Prostate gland (tissue), 2 donors: ENCODE results near the gene COL7A1. TPM values are rescaled to one million over a fixed set of nuclear protein-coding genes. Genes with fewer than 3 reads are reported as not detected.
"Not testable (repeated sequence)": the region's sequence is repeated elsewhere in the genome, so short reads cannot be mapped to it uniquely, and the experiment has no call there.

Source experiments
- DNase-seq: peaks from one replicate; pipeline ENCODE4 v3.0.0-alpha.2; 2019; ENCODE audit warnings: low spot score
- H3K27ac ChIP-seq, 2 donors: fragments of 200-600 bp; sonication (generic); 2 replicates each; pipeline ENCODE4 v1.5.1; 2017 to 2019
- H3K27me3 ChIP-seq: fragments of 200-600 bp; sonication (generic); replicated peaks from 2 replicates; pipeline ENCODE4 v1.5.1; 2019; ENCODE audit not compliant: insufficient read depth
- H3K36me3 ChIP-seq, 2 donors: fragments of 200-600 bp; sonication (generic); 1 replicate in 1 of 2; 2 replicates in 1 of 2; pipeline versions ENCODE4 v1.5.1 to v1.8.1; 2017 to 2019
- H3K4me1 ChIP-seq: fragments of 200-600 bp; sonication (generic); replicated peaks from 2 replicates; pipeline ENCODE4 v1.5.1; 2019
- H3K4me3 ChIP-seq, 2 donors: fragments of 200-600 bp; sonication (generic); 2 replicates each; pipeline ENCODE4 v1.5.1; 2017 to 2019
- H3K9me3 ChIP-seq: fragments of 200-600 bp; sonication (generic); 2 replicates; pipeline ENCODE4 v1.5.1; 2017
- POLR2A ChIP-seq: fragments of 450-650 bp; IDR thresholded peaks from one replicate; pipeline ENCODE4 v1.6.1; 2016; ENCODE audit warnings: antibody characterized with exemption, mild to moderate bottlenecking
- POLR2AphosphoS5 ChIP-seq: sonication (generic); formaldehyde crosslinking; IDR thresholded peaks from one replicate; pipeline ENCODE4 v1.6.1; 2017; ENCODE audit warnings: antibody characterized with exemption
- WGBS: methylation state at CpG from one replicate; pipeline ENCODE4 v1.1.5; 2018; 5-methylcytosine and 5-hydroxymethylcytosine counted together
- intact Hi-C: fragments of 100-400 bp; cut with DNase I; formaldehyde crosslinking; loops from one replicate; pipeline ENCODE4 v1.14.2; 2022
- total RNA-seq, 2 donors: library from RNA; depleted of rRNA; stranded (reverse); fragments of >200 nt; gene quantifications; one replicate each; pipeline ENCODE4 v1.1.0, GENCODE V29; 2016
- TF ChIP-seq, protein P1 (sequence below), 4 experiments: fragments of 200-600 bp in 2 of 4; fragments of 450-650 bp in 2 of 4; sonication (generic) in 2 of 4; IDR thresholded peaks; 1 replicate in 3 of 4; 2 replicates in 1 of 4; pipeline ENCODE4 v1.5.1; 2016 to 2019; ENCODE audit warnings: antibody characterized with exemption in 4 of 4, mild to moderate bottlenecking in 2 of 4, moderate library complexity in 2 of 4

The COL7A1 gene
- total RNA-seq, 2 donors from 2014 or later = 84.8 to 92.6 TPM

GRCh38 chr3:48536116-48536515, 59.0 kb downstream of the COL7A1 start:
- Histone ChIP-seq H3K27me3 (no peaks in the 10 kb centered on the region), H3K4me1 (no peaks in the 10 kb centered on the region), H3K36me3 (no peaks in the 10 kb centered on the region), H3K4me3 (no peak overlapping the region), H3K9me3 (no peaks in the 10 kb centered on the region), H3K27ac (no peak overlapping the region)
- 96% methylated on average over 19 of the region's 19 CpGs for WGBS
- TF ChIP-seq, protein P1, sequence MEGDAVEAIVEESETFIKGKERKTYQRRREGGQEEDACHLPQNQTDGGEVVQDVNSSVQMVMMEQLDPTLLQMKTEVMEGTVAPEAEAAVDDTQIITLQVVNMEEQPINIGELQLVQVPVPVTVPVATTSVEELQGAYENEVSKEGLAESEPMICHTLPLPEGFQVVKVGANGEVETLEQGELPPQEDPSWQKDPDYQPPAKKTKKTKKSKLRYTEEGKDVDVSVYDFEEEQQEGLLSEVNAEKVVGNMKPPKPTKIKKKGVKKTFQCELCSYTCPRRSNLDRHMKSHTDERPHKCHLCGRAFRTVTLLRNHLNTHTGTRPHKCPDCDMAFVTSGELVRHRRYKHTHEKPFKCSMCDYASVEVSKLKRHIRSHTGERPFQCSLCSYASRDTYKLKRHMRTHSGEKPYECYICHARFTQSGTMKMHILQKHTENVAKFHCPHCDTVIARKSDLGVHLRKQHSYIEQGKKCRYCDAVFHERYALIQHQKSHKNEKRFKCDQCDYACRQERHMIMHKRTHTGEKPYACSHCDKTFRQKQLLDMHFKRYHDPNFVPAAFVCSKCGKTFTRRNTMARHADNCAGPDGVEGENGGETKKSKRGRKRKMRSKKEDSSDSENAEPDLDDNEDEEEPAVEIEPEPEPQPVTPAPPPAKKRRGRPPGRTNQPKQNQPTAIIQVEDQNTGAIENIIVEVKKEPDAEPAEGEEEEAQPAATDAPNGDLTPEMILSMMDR (IDR thresholded peaks at IDR 0.05) = no peak
- no peak for TF ChIP-seq POLR2AphosphoS5
- no peak for TF ChIP-seq POLR2A
- no peak for DNase-seq
- intact Hi-C loops = no loop called here

- intact Hi-C loops = no loop called here
- TF ChIP-seq, protein P1 (IDR thresholded peaks at IDR 0.05) = no peak
- TF ChIP-seq POLR2AphosphoS5 = no peak
- no peak for TF ChIP-seq POLR2A
- no peak for DNase-seq
- H3K4me3 ChIP-seq = no peak overlapping the region
- no peaks in the 10 kb centered on the region for H3K4me1 ChIP-seq
- H3K27ac ChIP-seq = no peak overlapping the region
- no peaks in the 10 kb centered on the region for H3K36me3 ChIP-seq
- H3K27me3 ChIP-seq = no peaks in the 10 kb centered on the region
- 100% methylated on average over 4 of the region's 4 CpGs for WGBS
- H3K9me3 ChIP-seq = no peaks in the 10 kb centered on the region
Measured at GRCh38 chr3:48535578-48535977, 59.6 kb downstream of the COL7A1 start.

DNA sequence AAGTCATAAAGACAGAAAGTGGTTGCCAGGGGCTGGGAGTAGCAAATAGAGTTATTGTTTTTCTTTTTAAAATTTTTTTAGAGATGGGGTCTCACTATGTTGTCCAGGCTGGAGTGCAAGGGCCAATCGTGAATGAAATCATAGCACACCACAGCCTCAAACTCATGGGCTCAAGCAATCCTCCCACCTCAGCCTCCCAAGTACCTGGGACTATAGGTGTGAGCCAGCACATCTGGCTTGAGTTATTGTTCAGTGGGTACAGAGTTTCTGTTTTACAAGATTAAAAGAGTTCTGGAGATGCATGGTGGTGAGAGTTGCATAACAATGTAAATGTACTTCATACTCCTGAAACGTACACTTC, 62.2 kb downstream of the COL7A1 start:
- 92% methylated on average over 2 of the region's 2 CpGs for WGBS
- DNase-seq = no peak
- Histone ChIP-seq H3K27ac (no peak overlapping the region), H3K27me3 (no peaks in the 10 kb centered on the region), H3K4me1 (no peaks in the 10 kb centered on the region), H3K36me3 (no peaks in the 10 kb centered on the region), H3K4me3 (no peak overlapping the region), H3K9me3 (no peaks in the 10 kb centered on the region)
- TF ChIP-seq POLR2AphosphoS5 (no peak), POLR2A (no peak)
- TF ChIP-seq, protein P1 (IDR thresholded peaks at IDR 0.05) = no peak
- intact Hi-C loops = no loop called here

GRCh38 chr3:48532271-48532976, 62.7 kb downstream of the COL7A1 start:
- TF ChIP-seq, protein P1 (IDR thresholded peaks at IDR 0.05) = no peak
- TF ChIP-seq POLR2AphosphoS5 (no peak), POLR2A (no peak)
- H3K36me3 ChIP-seq = no peaks in the 10 kb centered on the region
- H3K4me1 ChIP-seq = no peaks in the 10 kb centered on the region
- H3K4me3 ChIP-seq = no peak overlapping the region
- H3K27ac ChIP-seq = no peak overlapping the region
- no peaks in the 10 kb centered on the region for H3K27me3 ChIP-seq
- no peak for DNase-seq
- no peaks in the 10 kb centered on the region for H3K9me3 ChIP-seq
- intact Hi-C loops = no loop called here
- 90% methylated on average over 6 of the region's 6 CpGs for WGBS

DNA sequence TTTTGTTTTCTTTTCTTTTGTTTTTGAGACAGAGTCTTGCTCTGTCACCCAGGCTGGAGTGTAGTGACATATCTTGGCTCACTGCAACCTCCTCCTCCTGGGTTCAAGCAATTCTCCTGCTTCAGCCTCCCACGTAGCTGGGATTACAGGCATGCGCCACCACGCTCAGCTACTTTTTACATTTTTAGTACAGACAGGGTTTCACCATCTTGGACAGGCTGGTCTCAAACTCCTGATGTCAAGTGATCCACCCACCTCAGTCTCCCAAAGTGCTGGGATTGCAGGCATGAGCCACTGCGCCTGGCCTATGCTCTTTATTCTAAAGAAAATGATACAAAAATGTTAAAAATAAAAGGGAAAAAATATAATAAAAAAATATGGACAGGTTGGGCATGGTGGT, 64.4 kb downstream of the COL7A1 start:
- H3K4me3 ChIP-seq, DNase-seq, H3K27me3 ChIP-seq, H3K9me3 ChIP-seq, H3K4me1 ChIP-seq, intact Hi-C loops, H3K27ac ChIP-seq, H3K36me3 ChIP-seq: not testable (repeated sequence)
- 92% methylated on average over 4 of the region's 4 CpGs for WGBS
